Choroid plexus epithelial cell (primary cell): ENCODE results near the gene LRRFIP2.
A peak's percentile ranks its signal among the peaks of the same experiment; 100 is the strongest.

ENCODE experiments used
- DNase-seq: peaks from one replicate; pipeline ENCODE4 v3.0.0-alpha.2; 2010; ENCODE audit warnings: low read depth
- H3K4me3 ChIP-seq: 2 replicates; pipeline ENCODE4 v1.5.1; 2011; ENCODE audit warnings: low read depth, mild to moderate bottlenecking, control low read depth, low read length, moderate library complexity
- TF ChIP-seq, protein P1 (sequence below): conservative IDR thresholded peaks from 2 replicates; pipeline ENCODE4 v1.5.1; 2011; ENCODE audit warnings: low read depth, mild to moderate bottlenecking, control low read depth, inconsistent platforms, low read length, moderate library complexity

The LRRFIP2 gene

GRCh38 chr3:37202035-37202434, 27.7 kb upstream of the LRRFIP2 start:
- DNase-seq, result no peak
- TF ChIP-seq, protein P1, sequence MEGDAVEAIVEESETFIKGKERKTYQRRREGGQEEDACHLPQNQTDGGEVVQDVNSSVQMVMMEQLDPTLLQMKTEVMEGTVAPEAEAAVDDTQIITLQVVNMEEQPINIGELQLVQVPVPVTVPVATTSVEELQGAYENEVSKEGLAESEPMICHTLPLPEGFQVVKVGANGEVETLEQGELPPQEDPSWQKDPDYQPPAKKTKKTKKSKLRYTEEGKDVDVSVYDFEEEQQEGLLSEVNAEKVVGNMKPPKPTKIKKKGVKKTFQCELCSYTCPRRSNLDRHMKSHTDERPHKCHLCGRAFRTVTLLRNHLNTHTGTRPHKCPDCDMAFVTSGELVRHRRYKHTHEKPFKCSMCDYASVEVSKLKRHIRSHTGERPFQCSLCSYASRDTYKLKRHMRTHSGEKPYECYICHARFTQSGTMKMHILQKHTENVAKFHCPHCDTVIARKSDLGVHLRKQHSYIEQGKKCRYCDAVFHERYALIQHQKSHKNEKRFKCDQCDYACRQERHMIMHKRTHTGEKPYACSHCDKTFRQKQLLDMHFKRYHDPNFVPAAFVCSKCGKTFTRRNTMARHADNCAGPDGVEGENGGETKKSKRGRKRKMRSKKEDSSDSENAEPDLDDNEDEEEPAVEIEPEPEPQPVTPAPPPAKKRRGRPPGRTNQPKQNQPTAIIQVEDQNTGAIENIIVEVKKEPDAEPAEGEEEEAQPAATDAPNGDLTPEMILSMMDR, result no peak
- H3K4me3 ChIP-seq, result no peak overlapping the region

GRCh38 chr3:37200141-37200540, 25.8 kb upstream of the LRRFIP2 start:
- TF ChIP-seq, protein P1, result no peak
- no peak for DNase-seq
- H3K4me3 ChIP-seq, result no peak overlapping the region

- TF ChIP-seq, protein P1, result no peak
- peak; percentile 24 for DNase-seq
- H3K4me3 ChIP-seq, result no peak overlapping the region
Observed at GRCh38 chr3:37198996-37199395, 24.6 kb upstream of the LRRFIP2 start.

GRCh38 chr3:37198547-37198946, 24.2 kb upstream of the LRRFIP2 start:
- no peak overlapping the region for H3K4me3 ChIP-seq
- TF ChIP-seq, protein P1, result no peak
- no peak for DNase-seq

DNA sequence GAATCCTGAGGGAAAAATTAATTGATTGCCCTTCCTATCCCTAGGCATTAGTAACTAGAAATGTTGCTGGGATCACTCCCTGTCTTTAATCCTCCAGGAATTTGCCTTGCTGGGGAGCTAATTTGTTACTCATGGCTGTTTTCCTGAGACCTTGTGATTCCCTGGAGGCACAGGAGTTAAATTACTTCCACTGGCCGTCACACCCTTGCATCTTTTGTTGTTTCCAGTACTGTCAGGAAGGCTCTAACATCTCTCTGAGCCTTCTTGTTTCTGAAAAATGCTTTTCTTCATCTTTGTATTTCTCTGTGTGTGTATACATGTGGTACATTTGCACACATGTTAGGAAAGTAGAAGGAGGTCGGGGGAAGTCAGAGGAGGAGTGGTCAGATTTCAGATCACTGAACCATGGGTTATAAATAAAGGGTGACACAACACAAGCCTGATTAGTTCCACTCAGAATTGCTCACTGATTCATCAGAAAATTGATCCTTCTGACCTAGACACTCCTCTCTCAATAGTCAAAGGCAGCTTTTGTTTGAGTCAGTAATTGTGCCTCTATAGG, 23.5 kb upstream of the LRRFIP2 start:
- H3K4me3 ChIP-seq, result no peak overlapping the region
- peak; percentile 19 for DNase-seq
- TF ChIP-seq, protein P1, result no peak

- TF ChIP-seq, protein P1, result no peak
- no peak for DNase-seq
- H3K4me3 ChIP-seq, result no peak overlapping the region
Observed at GRCh38 chr3:37194533-37194932, 20.2 kb upstream of the LRRFIP2 start.

- H3K4me3 ChIP-seq, result no peak overlapping the region
- TF ChIP-seq, protein P1, result no peak
- DNase-seq, result no peak
Observed at GRCh38 chr3:37190667-37191066, 16.3 kb upstream of the LRRFIP2 start.
